HCEC 1CT (cell line): ENCODE measurements around the gene TXNDC8.
"Not testable (repeated sequence)": the region's sequence is repeated elsewhere in the genome, so short reads cannot be mapped to it uniquely, and the experiment has no call there.

Experiments used
- DNase-seq: peaks from one replicate; pipeline ENCODE4 v3.0.0-alpha.2; 2017

TXNDC8 gene

GRCh38 chr9:110337727-110338126 is at the start of gene TXNDC8:
Gene TXNDC8, minus strand, starts transcription at chr9:110337863.
- DNase-seq = peak; percentile 54

DNA sequence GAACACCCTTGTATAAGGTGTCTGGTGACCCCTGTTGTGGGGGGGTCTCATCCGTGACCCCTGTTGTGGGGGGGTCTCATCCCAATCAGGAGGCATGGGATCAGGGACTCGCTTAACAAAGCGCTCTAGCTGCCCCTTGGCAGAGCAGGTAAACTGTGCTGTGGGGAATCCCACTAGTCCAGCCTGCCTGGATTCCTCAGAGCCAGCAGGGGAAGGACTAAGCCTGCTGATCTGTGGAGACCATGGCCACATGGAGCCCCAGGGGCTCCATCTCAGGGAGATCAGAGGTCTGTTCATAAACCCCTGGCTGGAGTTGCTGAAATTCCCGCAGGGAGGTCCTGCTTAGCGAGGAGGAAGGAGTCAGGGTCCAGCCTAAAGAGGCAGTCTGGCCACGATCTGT is 45.8 kb upstream of the TXNDC8 start:
- no peak for DNase-seq

GRCh38 chr9:110382731-110383130 is 45.1 kb upstream of the TXNDC8 start:
- no peak for DNase-seq

DNA sequence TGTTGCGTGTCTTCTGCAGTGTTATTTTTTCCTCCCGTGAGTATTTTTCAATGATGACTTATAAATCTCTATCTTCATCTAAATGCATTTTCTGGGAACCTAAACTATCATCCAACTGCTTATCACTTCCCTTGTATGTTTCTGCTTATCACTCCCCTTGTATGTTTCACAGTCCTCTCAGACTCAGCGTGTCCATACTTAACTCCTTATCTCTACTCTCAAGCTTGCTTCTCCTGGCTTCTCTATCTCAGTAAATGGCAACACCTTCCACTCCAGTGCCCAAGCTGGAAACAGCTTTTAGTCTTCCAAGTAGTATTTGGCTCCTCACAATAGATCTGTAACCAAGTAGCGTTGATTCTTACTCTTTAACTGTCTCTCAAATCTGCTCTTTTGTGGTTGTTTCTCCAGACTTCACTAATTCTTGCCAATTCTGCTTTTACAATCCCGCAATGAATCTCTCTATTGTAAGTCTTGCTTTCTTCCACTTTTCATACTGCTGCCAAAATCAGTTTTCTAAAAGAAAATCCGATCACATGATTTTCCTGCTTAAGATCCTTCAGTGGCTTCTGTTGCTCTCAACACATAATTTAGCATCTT is 33.8 kb upstream of the TXNDC8 start:
- DNase-seq = no peak

GRCh38 chr9:110370315-110370714 is 32.7 kb upstream of the TXNDC8 start:
- peak; percentile 75 for DNase-seq

DNA sequence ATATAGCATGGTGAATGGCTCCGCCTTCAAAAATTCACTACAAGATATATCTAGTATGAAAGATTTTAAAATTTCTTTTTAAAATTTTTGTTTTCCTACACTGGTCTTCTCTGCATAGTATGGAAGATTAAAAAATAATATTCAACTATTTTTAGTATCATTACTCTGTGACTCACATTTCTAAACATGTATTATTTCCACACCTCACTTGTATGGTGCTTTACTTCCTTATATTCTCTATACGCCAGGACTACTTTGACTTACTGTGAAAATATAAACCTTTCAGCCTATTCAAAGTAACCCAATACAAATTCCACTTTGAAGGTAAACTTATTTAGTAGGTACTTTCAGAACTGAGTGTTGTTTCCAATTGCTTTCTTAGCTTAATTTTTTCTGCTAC is 26.8 kb upstream of the TXNDC8 start:
- no peak for DNase-seq

GRCh38 chr9:110358992-110359391 is 21.3 kb upstream of the TXNDC8 start:
- not testable (repeated sequence) for DNase-seq

DNA sequence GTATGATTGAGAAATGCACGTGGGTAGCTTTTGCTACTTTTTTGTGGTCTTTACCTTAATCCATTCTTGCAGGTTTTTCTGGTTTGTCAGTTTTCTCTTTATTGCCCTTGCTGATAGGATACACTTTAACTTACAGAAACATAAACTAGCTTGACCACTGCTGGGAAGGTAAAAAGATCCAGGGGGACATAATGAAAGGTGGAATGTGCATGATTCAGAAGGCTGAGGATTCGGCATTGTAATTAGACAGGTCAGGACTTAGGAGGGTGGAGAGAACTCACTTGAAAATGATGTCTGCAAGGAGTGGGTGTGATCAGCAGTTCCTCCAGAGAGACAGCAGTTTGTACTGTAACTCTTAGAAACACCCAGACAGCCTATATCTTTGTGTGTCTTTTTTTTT is 19.8 kb upstream of the TXNDC8 start:
- no peak for DNase-seq

- no peak for DNase-seq
These were observed 19.2 kb upstream of the TXNDC8 start for GRCh38 chr9:110356639-110357395.

DNA sequence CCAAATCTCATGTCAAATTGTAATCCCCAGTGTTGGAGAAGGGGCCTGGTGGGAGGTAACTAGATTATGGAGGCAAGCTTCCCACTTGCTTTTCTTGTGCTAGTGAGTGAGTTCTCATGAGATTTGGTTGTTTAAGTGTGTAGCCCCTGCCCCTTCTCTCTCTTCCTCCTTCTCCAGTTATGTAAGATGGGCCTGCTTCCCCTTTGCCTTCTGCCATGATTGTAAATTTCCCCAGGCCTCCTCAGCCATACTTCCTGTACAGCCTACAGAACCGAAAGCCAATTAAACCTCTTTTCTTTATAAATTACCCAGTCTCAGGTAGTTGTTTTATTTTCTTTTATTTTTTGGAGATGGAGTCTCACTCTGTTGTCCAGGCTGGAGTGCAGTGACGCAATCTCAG is 18.2 kb upstream of the TXNDC8 start:
- DNase-seq = no peak

DNA sequence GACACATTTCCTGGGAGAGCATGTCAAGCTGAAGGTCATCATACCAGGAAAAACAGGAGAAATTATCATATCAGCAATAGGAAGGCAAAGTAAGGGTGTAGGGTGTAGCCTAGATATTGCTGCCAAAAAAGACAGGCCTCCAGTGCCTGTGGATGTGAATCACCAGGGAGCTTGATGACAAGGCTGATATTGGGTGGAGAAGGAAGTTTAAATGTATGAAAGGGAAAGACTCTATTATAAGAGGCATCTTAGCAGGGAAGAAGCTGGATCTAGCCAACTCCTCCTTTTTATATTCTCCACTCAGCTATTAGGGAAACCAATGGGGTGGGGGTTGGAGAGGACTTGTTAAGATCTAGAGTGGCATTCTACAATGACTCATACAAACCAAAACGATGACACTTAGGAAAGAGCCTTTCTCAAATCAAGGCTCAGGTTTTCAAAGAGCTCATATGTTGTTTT is 13.4 kb upstream of the TXNDC8 start:
- peak; percentile 77 for DNase-seq

DNA sequence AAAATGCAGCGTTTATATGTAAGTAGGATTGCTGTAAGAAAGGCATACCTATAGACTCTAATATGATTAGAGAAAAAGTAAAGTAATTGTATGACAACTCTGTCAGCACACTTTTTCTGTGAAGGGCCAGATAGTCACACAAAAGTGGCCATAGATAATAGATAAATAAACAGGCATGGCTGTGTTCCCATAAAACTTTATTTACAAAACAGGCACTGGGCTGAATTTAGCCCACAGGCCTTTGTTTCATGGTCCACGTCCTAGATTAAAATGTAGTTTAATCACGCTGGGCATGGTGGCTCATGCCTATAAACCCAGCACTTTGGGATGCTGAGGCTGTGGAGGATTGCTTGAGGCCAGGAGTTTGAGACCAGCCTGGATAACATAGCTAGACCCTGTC is 8.7 kb upstream of the TXNDC8 start:
- no peak for DNase-seq

DNA sequence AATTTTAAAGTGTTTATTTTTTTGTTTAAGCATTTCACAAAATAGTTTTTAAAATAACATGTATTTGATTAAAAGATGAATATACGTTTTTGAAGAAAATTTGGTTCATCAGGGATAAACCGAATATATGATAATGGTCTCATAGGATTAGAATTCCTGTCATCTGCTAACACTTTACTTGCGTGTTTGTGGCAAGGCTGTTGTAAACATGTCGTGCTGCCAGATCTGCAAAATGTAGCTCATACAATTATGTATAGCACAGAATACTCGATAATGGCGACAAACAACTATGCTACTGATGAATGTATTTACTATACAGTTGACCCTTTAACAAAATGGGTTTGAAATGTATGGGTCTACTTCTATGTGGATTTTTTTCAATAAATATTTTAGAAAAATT is 7.2 kb upstream of the TXNDC8 start:
- DNase-seq = no peak

DNA sequence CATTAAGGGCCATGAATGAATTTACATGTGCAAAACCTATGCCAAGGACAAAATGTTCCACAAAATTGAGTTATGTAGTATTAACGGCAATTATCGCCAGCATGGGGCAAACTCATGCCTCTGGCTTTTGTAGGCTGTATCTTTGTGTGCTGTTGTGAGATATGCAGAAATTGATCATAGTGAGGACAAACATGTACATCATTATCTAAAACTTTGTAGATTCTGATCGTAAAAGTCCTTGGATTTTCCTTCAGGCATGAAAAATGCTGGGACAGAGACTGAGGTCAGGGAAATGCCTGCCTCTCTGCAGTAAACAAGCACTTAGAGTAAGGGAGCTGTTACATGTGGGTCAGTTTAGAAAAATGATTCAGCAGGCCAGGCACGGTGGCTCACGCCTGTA is 5.9 kb upstream of the TXNDC8 start:
- no peak for DNase-seq

- no peak for DNase-seq
These were observed 2.6 kb upstream of the TXNDC8 start for GRCh38 chr9:110340306-110340705.

DNA sequence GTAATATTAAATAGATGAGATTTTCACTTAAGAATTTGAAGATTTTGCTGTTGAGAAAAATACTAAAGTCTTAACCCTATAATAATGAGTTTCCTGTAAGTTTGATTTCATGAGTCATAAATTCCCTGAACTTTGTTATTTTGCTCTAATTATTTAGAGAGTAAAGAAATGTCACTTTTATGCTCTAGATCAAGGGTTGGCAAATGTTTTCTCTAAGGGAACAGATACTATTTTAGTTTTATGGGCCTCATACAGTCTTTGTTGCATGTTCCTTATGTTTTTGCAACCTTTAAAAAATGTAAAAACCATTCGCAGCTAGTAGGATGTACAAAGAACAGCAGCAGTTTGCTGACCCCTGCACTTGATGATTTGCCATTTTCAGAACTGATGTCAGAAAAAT is 480 bp upstream of the TXNDC8 start:
- DNase-seq = no peak

DNA sequence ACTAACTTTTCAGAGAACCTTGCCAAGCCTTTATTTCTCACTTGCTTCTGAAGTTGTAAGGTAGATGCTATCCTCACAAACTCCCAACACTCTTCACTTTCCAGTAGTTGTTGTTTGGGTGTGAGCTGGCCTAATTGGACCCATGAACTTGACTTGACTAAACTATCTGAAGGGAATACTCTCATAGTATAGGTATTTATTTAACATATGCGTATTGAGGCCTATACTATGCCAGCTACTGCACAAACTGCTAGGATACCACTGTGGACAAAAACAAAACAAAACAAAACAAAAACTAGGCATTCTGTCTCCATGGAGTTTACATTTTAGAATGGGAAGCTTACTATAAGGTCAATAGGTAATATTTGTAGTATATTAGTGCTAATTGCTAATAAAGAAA is 1.3 kb downstream of the TXNDC8 start:
- no peak for DNase-seq

GRCh38 chr9:110334871-110335270 is 2.8 kb downstream of the TXNDC8 start:
- no peak for DNase-seq

DNA sequence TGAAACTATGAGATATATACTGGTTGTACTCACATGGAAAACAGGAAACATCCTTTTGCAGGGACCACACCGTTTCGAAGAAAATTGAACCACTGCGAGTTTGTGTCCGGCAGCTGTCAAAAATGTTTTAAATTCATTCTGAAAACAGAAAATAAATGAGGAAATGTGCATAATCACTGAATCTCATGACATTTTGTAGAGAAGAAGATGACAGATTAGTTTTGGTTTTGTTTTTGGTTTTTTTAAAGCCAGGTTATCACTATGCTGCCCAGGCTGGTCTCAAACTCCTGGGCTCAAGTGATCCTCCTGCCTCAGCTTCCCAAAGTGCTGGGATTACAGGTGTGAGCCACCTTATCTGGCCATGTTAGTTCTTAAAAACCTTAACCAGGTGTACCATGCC is 3.5 kb downstream of the TXNDC8 start:
- no peak for DNase-seq

DNA sequence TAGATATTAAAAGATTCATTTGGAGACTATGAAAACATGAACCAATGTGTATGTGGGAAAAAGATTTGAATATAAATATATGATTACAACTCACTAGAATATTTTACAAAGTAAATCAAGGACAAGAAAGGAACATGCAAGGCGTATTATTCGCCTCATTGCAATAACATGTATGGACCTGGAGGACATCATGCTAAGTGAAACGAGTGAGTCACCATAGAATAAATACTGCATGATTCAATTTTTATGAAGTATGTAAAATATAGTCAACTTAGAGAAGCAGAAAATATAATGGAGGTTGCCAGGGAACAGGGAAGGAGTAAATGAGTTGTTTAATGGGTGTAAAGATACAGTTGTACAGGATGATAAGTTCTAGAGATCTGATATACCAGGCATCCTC is 4.9 kb downstream of the TXNDC8 start:
- no peak for DNase-seq

GRCh38 chr9:110330484-110331105 is 7.1 kb downstream of the TXNDC8 start:
- DNase-seq = peak; percentile 64

GRCh38 chr9:110329639-110330230 is 7.9 kb downstream of the TXNDC8 start:
- no peak for DNase-seq

GRCh38 chr9:110328763-110329162 is 8.9 kb downstream of the TXNDC8 start:
- DNase-seq = no peak

- no peak for DNase-seq
These were observed 9.9 kb downstream of the TXNDC8 start for GRCh38 chr9:110327716-110328115.
